ENCODE results near the gene TEX101.
"Not testable (repeated sequence)": the region's sequence is repeated elsewhere in the genome, so short reads cannot be mapped to it uniquely, and the experiment has no call there.

TEX101 gene, protein sequence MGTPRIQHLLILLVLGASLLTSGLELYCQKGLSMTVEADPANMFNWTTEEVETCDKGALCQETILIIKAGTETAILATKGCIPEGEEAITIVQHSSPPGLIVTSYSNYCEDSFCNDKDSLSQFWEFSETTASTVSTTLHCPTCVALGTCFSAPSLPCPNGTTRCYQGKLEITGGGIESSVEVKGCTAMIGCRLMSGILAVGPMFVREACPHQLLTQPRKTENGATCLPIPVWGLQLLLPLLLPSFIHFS

DNA sequence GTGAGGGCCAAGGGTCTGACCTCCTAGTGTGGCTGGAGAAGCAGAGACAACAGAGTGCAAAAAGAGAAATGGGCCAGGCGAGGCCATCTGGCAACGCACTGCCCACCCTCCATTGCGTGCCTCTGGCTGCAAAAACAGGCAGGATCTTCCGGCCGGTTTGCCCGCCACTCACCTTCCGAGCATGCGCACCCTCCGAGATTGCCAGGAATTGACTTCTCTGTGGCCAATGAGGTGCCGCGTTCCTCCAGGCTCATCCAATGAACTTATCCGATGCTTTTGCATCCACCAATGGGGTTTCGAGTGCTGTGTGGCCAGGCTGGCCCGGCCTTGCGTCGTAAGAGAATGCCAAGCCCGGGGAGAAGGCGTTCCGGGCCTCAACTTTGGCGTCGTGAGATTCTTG lies at the start of gene TEX101:
TSS of gene TEX101 (plus strand) at position 337 of the 400 bp plus-strand sequence. CDS start 1,030 bp downstream, outside the sequence.
- FAIRE-seq, result no peak

DNA sequence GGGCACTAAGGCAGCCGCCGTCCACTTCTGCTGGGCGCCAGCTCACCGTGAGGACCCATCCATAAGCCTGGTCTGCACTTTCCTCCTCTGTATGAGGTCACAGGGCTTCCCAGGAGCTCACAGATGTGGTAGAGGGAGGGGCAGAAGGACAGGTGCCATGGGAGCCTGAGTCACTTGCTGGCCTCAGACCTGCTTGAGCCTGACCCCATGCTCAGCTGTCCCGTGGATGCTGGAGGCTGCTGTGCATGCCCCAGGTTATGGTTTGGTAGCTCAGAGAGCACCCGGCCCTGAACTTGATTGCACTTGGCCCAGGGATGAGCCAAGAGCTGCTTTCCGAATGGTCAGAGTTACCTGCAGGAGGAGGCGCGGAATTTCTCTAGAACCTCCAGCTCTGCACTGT lies 49.0 kb upstream of the TEX101 start:
- FAIRE-seq, result not testable (repeated sequence)

DNA sequence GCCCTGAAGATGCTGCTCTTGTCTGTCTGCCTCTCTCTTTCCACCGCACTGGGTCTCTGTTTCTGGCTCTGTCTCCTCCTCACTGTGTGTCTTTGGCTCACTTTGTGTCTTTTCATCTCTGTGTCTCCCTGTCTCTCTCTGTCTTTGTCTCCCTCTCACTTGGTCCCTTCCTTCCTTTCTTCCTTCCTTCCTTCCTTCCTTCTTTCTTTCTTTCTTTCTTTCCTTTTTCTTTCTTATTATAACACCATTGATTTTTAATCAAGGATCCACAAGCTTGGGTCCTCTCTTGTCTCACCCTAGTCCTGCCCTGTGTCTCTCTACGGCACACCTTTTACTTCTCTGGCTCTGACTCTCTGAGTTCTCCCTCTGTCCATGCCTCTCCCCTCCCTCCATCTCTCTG lies 46.9 kb upstream of the TEX101 start:
- FAIRE-seq, result no peak

DNA sequence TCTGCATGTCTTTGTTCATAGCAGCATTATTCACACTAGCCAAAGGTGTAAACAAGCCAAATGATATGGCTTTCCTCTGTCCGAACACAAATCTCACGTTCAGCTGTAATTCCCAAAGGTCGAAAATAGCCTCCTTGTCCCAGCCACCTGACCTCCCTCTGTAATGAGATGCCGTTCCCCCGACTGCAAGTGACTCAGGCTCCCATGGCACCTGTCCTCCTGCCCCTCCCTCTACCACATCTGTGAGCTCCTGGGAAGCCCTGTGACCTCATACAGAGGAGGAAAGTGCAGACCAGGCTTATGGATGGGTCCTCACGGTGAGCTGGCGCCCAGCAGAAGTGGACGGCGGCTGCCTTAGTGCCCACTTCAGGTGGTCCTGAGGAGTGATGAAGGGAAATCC lies 45.8 kb upstream of the TEX101 start:
- not testable (repeated sequence) for FAIRE-seq

DNA sequence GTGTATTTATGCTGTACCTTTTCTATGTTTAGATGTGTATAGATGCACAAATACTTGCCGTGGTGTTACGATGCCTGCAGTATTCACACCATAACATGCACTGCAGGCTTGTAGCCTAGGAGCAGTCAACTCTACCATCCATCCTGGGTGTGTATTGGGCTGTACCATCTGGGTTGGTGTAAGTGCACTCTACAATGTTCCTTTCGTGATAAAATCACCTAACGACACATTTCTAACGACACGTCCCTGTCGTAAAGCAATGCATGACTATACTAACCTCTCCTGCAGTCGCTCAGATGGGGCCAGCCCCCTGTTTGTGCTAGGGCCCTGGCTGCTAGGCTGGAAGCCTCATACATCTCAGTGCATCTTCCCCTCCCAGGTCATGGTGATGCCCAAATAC lies 42.8 kb upstream of the TEX101 start:
- no peak for FAIRE-seq

DNA sequence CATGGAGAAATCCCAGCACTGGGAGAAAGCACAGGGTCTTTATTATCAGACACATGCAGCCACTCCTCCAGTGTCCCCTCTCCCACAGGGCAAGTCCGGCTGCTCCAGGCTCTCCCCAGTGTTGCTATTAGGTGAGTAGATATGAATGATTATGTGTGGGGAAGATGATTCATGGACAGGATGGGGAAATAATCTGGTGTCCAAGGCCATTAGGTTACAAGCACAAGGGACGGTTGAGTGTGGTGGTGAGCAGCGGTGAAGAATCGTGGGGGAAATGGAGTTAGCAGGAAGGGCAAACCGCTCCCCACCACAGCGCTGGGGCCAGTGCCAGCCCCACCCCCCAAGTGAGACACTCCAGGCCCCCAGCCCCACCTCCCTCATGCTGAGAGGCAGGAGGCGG lies 42.2 kb upstream of the TEX101 start:
- no peak for FAIRE-seq

DNA sequence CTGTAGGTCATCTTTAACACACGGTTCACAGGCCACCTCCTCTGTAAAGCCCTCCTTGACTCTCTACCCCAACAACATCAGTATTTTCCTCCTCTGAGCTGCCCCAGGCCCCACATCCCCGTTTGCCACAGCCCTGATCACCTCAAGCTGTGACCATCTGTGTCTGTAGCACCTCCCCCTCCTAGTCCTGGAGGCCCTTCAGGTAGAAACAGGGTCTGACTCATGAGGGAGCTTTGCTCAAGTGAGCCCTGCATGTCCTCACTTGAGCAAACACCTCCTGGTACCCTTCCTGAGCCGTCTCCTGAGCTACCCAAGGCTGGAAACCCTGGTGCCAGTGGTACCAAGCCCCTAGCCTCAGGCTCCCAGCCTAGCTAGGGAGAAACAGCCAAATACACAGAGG lies 37.1 kb upstream of the TEX101 start:
- not testable (repeated sequence) for FAIRE-seq

DNA sequence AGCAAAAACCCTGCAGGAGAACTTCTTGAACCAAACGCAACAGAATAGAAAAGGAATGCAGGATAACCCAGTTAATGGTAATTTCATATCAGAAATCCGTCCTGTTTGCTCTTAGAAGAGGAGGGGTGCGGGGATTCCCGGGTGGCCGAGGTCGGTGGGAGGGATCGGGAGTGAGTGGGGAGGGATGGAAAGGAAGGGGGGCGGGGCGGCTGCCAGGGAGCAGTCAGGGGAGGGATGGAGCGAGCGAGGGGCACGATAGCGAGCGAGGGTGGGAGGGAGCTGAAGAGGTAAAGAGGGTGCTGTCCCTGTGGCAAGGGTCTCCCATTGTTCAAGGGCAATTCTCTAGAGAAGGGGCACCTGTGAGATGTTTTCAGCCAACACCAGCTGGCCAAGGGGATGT lies 34.7 kb upstream of the TEX101 start:
- no peak for FAIRE-seq

DNA sequence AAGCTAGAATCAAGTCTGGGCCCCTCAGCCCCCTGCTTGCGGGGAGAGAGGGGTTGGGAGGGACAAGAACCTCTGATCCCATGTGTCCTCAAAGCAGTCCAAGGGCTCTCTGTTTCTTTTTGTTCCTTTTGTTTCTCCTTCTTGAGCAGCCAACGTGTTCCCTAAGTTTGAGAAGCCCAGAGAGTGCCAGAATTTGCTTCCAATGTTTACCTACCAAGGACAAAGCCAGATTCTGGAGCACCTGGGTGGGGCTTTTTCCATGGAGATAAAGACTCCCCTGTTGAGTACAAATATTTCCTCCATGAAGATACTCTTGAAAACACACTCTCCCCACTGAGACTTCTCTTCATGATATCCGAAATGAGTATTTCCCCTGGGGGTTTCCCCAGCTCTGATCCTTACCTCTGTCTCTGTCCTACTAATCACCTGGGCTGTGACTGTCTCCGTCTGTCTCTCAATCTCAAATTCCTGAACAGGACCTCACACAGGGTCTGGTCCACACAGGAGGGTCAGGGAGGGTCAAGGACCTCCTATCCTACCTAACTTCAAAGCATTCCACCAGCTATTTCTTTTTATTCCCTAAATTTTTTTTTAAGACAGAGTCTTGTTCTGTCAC lies 33.8 kb upstream of the TEX101 start:
- FAIRE-seq, result no peak

DNA sequence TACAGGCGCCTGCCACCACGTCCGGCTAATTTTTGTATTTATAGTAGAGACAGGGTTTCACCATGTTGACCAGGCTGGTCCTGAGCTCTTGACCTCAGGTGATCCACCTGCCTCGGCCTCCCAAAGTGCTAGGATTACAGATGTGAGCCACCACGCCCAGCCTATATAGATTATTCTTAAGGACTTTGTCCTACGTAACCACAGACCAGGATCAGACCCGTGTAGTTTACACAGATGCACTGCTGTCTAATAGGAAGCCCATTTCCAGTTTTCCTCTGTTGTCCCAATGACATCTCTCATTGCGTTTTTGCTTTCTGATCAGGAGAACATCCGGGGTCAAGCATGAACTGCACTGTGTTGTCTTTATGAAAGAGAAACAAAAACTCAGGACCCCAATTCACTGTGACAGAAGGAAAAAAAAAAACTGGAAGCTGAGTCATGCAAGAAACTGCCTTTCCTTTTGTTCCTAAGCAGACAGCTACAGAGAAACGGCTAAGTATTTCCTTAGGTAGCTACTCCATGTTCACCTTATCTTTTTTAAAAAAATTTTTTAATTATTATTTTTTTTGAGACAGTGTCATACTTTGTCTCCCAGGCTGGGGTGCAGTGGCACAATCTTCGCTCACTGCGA lies 32.0 kb upstream of the TEX101 start:
- not testable (repeated sequence) for FAIRE-seq

DNA sequence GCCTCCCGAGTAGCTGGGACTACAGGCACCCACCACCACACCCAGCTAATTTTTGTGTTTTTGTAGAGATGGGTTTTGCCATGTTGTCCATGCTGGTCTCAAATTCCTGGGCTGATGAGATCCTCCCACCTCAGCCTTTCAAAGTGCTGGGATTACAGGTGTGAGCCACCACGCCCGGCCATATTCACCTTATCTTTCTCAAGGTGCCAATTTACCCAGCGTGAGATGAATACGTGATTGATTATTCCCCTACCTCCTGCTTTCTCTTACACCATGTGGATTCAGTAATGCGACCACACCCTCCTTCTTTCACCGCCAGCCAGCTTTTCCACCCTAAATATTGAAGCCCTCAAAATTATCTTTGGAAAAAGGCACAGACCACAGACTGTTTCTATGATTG lies 31.4 kb upstream of the TEX101 start:
- FAIRE-seq, result not testable (repeated sequence)

DNA sequence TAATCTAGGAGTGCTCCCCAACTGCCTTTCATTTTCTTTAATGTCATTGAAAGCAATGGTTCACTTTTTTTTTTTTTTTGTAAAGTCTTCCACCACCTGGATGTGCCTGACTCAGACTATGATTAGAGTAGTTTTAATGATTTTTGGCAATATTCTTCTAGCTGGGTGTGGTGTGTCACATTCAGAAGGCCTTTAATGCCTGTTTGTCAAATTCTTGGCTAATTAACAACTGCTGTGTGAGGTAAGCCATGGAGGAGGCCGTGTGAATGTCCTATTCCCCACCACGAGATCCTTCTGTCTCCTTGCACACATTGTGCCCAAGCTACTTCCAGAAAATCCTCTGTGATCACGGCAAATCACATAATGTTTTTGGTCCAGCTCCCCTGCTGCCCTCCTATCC lies 30.9 kb upstream of the TEX101 start:
- not testable (repeated sequence) for FAIRE-seq

DNA sequence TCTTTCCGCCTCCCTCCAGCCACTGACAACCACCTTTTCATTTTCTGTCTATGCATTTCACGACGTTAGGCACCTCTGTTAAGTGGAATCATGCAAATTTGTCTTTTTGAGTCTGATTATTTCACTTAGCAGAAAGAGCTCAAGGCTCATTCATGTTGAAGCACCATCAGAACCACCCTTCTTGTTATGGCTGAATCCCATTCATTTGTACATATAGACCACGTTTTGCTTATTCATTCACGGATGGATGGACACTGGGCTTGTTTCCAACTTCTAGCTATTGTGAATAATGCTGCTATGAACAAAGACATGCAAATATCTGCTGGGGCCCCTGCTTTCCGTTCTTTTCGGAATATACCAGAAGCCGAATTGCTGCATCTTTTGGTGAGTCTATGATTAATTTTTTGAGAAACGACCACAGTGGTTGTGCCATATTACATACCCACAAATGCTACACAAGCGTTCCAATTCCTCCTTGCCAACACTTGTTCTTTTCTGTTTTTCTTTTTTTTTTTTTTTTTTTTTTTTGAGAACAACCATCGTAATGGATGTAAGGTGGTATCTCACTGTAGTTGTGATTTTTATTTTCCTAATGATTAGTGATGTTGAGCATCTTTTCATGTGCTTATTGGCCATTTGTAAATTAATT lies 23.7 kb upstream of the TEX101 start:
- FAIRE-seq, result not testable (repeated sequence)

DNA sequence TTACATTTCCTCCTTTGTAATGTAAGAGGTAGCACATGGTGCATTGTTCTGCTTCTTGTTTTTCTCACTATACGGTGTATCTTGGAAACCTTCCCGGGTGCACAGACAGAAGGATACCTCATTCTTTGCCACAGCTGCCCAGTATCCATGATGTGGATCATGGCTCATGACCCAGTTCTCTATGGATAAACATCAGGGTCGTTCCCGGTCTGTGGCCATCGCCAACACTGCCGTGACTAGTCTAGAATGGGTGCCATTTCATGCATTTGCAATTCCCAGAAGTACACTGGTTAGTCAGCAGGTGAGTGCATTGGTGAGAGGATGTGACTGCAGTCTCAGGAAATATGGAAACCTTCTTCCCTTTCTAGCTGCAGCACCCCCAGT lies 23.1 kb upstream of the TEX101 start:
- FAIRE-seq, result not testable (repeated sequence)

DNA sequence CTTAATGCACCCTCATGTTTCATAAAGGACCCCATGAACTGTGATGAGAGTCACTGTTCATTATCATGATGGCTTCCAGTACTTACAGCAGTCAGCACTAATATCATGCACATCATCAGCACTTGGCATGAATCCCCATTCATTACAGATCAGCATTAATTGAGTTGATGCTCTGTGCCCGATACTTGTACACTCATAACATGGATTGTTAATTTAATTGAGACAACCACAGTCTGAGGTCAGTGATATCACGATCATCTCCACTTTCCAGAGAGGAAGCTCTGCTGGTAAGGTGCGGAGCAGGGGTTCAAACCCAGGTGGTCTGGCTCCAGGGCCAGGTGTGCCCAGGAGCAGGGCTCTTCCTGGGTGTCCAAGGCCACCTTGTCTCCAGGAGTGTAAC lies 21.2 kb upstream of the TEX101 start:
- not testable (repeated sequence) for FAIRE-seq

DNA sequence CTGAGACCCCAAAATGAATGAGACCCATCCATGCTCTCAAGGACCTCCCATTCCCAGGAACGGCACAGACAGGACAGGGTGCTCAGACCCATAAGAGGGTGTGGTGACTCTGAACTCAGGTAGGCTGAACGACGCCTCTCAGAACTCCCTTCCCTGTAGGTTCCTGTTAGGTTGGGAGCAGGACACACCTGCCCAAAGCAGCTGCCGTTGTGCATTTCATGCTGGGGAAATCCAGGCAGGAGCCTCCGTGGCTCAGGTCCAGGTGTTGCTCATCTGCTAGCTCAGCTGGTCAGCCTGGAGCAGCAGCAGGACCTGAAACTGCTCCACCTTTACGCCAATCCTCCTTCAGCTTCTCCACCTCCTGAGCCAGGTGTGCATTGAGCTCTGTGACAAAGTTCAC lies 19.1 kb upstream of the TEX101 start:
- FAIRE-seq, result no peak

DNA sequence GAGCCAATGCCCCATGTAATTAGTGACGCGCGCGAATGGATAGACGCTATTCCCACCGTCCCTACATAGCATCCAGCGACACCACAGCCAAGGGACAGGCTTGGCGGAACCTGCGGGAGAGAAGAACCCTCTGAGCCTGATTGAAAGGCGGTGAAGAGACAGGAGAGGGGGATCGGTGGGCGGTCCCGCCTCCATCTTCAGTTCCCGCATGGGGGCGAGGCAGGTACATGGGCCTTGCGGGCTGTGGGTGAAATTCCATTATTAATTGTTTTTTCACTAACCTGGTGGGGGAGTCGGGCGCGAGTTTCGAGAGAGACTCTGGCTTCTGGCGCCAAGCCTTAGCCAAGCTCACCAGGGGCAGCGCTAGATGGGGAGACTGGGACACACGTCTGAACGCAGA lies 8.4 kb upstream of the TEX101 start:
- no peak for FAIRE-seq

DNA sequence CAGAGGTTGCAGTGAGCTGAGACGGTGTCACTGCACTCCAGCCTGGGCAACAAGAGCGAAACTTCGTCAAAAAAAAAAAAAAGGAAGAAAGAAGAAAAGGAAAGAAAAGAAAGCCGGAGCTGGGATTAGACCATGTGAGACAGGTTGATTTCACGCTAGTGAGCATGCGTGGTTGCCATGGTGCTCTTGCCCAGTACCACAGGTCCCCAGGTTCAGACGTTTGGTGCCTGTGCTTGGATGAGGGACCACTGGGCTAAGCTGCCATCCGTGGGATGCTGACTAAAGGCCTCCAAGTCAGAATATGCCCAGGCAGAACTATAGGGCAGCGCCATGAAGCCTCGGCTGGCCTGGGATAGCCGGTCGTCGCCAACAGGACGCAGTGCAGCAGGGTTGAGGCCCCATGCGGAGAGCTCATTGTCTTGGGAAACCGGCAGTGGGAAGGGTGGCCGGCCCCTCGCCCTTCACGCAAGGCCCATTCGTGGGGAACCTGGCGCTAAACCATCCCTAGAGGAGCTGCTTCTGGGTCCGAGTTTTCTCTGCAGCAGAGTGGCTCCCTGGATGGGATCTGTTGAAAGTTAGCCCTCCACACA lies 7.2 kb upstream of the TEX101 start:
- no peak for FAIRE-seq

DNA sequence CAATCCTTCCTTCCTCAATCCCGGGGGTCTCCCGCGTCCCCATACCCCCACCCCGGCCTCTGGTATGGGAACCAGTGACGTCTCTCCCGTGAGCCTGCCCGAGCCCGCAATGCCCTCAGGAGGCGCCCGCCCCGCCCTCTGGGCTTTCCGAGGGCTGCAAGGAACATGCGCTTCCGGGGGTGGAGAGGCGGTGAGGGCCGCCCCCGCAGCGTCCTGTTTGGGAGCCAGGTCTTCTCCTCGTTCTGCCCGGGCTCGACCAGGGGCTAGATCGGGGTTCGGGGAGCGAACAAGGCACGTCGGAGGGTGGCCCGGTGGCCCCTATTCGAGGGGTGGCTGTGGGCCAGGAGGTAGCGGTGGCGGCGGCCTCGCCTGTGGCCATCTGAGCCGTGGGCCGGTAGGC lies 6.6 kb upstream of the TEX101 start:
- FAIRE-seq, result no peak

DNA sequence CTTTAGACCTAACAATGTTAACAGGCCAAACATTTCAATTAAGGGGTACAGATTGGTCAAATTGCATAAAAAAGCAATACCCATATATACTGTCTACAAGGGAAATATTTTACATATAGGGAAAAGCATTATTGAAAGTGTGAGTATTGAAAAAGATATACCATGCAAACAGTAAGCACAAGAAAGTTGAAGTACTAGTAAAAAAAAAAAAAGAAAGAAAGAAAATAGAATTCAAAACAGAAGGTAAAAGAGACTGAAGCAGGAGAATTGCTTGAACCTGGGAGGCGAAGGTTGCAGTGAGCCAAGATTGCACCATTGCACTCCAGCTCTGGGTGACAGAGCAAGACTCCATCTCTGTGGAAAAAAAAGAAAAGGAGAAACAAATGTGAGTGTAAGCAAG lies 5.3 kb upstream of the TEX101 start:
- FAIRE-seq, result no peak

DNA sequence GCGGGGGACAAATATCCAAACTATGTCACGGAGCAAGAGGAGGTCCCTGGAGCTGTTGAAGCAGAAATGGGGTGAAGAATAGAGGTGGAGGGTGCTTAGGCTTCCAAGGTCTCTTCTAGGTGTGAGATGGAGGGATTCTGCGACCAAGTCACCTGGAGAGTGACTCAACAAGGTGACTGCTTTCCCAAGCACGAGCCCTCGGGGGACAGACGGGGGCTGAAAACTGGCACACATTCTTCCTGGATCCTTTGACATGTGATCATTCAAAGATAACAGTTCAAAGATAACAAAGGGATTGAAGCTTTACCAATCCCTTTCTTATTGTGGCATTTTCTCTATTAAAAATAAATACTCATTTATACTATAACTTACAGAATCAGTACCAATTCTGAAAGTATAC lies 2.2 kb upstream of the TEX101 start:
- no peak for FAIRE-seq

DNA sequence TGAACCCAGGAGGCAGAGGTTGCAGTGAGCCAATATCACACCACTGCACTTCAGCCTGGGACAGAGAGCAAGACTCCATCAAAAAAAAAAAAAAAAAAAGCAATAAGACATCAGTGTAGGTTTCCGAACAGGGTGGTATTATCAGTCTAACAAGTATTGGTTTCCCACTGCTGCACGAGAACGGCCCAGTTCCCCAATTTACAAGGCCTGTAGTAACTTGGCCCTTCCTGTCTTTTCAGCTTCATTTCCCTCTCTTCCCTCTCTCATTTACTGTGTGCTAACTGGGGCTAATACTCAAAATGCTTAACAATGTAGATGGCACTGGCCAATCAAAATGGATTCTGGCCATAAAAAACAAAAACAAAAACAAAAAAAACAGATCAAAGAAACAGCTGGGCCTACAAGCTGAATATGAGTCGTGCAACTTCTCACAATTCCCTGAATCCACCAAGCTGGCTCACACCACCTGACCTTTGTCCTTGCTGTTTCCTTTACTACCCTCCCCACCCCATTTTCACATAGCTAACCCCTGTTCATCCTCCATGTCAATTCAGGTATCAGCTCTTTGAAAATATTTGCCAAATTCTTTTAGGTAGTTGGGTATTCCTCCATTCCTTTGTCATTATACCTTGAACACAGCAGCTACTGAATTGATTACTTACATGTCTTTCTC lies 2.4 kb downstream of the TEX101 start:
- FAIRE-seq, result no peak

DNA sequence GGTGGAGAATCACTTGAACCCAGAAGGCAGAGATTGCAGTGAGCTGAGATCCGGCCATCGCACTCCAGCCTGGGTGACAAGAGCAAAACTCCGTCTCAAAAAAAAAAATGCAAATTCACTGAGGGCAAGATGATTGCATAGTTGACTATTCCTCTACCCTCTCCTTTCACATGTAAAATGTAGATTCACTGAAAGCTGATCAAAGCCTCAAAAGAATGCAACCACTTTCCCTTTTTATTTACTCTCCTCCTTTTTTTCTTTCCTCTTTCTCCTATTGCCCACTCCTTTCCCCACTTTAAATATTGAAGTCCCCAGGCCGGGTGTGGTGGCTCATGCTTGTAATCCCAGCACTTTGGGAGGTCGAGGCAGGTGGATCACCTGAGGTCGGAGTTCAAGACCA lies 6.3 kb downstream of the TEX101 start:
- no peak for FAIRE-seq

Data from islet of Langerhans (tissue), 1 donor.